Esophagus mucosa (tissue), 1 donor: ENCODE data around the gene SFXN3. TPM values are rescaled to one million over a fixed set of nuclear protein-coding genes. Genes with fewer than 3 reads are reported as not detected.

ENCODE experiments used
- ATAC-seq: fragments of 200-7000 bp; cut with Tn5 transposase; one replicate; pipeline ENCODE4 v1.9.1; 2020
- total RNA-seq: library from RNA; stranded (reverse); gene quantifications from one replicate; pipeline ENCODE4 v1.2.4, GENCODE V29; 2023
- donor health status: DM: yes; HTN: yes; CAD: no.

The SFXN3 gene
- total RNA-seq, 1 donor from 2014 or later, result 4.9 TPM

GRCh38 chr10:101060036-101060950 is 29.3 kb downstream of the SFXN3 start:
- peak; percentile 71 for ATAC-seq

GRCh38 chr10:101060951-101061623 is 30.1 kb downstream of the SFXN3 start:
- peak; percentile 85 for ATAC-seq

- no peak for ATAC-seq
Observed at GRCh38 chr10:101061624-101062231, 30.7 kb downstream of the SFXN3 start, which contains the start of gene KAZALD1. TSS of gene KAZALD1 (plus strand) at chr10:101061989. CDS start at chr10:101062593, 604 bp downstream.

GRCh38 chr10:101062232-101063049 is 31.4 kb downstream of the SFXN3 start:
- no peak for ATAC-seq

GRCh38 chr10:101063050-101063525 is 32.1 kb downstream of the SFXN3 start:
- ATAC-seq, result no peak

GRCh38 chr10:101063548-101064414 is 32.7 kb downstream of the SFXN3 start:
- no peak for ATAC-seq

GRCh38 chr10:101064415-101065030 is 33.5 kb downstream of the SFXN3 start:
- ATAC-seq, result no peak

- no peak for ATAC-seq
Observed at GRCh38 chr10:101065481-101066145, 34.6 kb downstream of the SFXN3 start.

- peak; percentile 72 for ATAC-seq
Observed at GRCh38 chr10:101066146-101066895, 35.3 kb downstream of the SFXN3 start.

- ATAC-seq, result no peak
Observed at GRCh38 chr10:101066896-101067355, 35.9 kb downstream of the SFXN3 start.

- peak; percentile 44 for ATAC-seq
Observed at GRCh38 chr10:101067356-101068083, 36.5 kb downstream of the SFXN3 start.

- ATAC-seq, result no peak
Observed at GRCh38 chr10:101069441-101069840, 38.4 kb downstream of the SFXN3 start.

GRCh38 chr10:101070098-101070497 is 39.1 kb downstream of the SFXN3 start:
- peak; percentile 60 for ATAC-seq

GRCh38 chr10:101071267-101071884 is 40.3 kb downstream of the SFXN3 start:
- peak; percentile 22 for ATAC-seq

- ATAC-seq, result no peak
Observed at GRCh38 chr10:101071885-101072433, 40.9 kb downstream of the SFXN3 start.

- ATAC-seq, result peak; percentile 4
Observed at GRCh38 chr10:101072923-101073322, 41.9 kb downstream of the SFXN3 start.

GRCh38 chr10:101073631-101074030 is 42.6 kb downstream of the SFXN3 start:
- ATAC-seq, result no peak

- ATAC-seq, result peak; percentile 38
Observed at GRCh38 chr10:101075775-101076174, 44.7 kb downstream of the SFXN3 start.
